ENCODE results near the gene RRBP1.

Gene RRBP1

GRCh38 chr20:17568972-17569521 is 113.0 kb downstream of the RRBP1 start:
- DNase-seq: peak; percentile 54

- DNase-seq: no peak
Observed at GRCh38 chr20:17568045-17568788, 113.8 kb downstream of the RRBP1 start.

GRCh38 chr20:17566345-17566744 is 115.7 kb downstream of the RRBP1 start:
- no peak for DNase-seq

GRCh38 chr20:17565169-17565845 is 116.7 kb downstream of the RRBP1 start:
- DNase-seq: no peak

All from 8988T (cell line).